ENCODE data around the gene USP38. TPM values are rescaled to one million over a fixed set of nuclear protein-coding genes. Genes with fewer than 3 reads are reported as not detected.

The USP38 gene
- total and polyA plus RNA-seq, 2 experiments from 2014 or later: 7.7 to 34.4 TPM

GRCh38 chr4:143240939-143241679 lies 56.4 kb downstream of the USP38 start:
- H4K20me1 ChIP-seq (ENCODE audit: insufficient read depth, poor library complexity, severe bottlenecking): no peaks in the 10 kb centered on the region
- TF ChIP-seq EZH2 (IDR thresholded peaks at IDR 0.05; ENCODE audit: borderline replicate concordance) (no peak), CTCF (IDR thresholded peaks at IDR 0.05; ENCODE audit: poor library complexity) (no peak), EZH2phosphoT487 (IDR thresholded peaks at IDR 0.05; ENCODE audit: low read depth, severe bottlenecking, unreplicated experiment) (no peak)
- no peaks in the 10 kb centered on the region for H3K36me3 ChIP-seq (replicated peaks; ENCODE audit: insufficient read depth, low read depth)
- 62% methylated on average over 1 of the region's 1 CpG for WGBS (ENCODE audit: low lambda C conversion rate, missing lambda C conversion rate)
- no peak overlapping the region for H3K4me3 ChIP-seq
- no peaks in the 10 kb centered on the region for H3K4me1 ChIP-seq (ENCODE audit: insufficient read depth)
- H2AFZ ChIP-seq: no peak overlapping the region
- no peaks in the 10 kb centered on the region for H3K9me3 ChIP-seq (ENCODE audit: low read depth)
- peak overlapping the region; percentile 73 for H3K27ac ChIP-seq
- no peak for DNase-seq (ENCODE audit: low spot score)
- H3K27me3 ChIP-seq: no peaks in the 10 kb centered on the region
- H3K79me2 ChIP-seq: no peaks in the 10 kb centered on the region
- H3K9me2 ChIP-seq (replicated peaks; ENCODE audit: insufficient read depth): no peaks in the 10 kb centered on the region
- H3K4me2 ChIP-seq: no peak overlapping the region

GRCh38 chr4:143241892-143242291 lies 57.2 kb downstream of the USP38 start:
- Histone ChIP-seq H3K9me2 (replicated peaks; ENCODE audit: insufficient read depth) (no peaks in the 10 kb centered on the region), H4K20me1 (ENCODE audit: insufficient read depth, poor library complexity, severe bottlenecking) (no peaks in the 10 kb centered on the region), H3K4me1 (ENCODE audit: insufficient read depth) (no peaks in the 10 kb centered on the region), H3K4me2 (no peak overlapping the region), H2AFZ (no peak overlapping the region), H3K27me3 (no peaks in the 10 kb centered on the region), H3K79me2 (no peaks in the 10 kb centered on the region), H3K4me3 (no peak overlapping the region), H3K9me3 (ENCODE audit: low read depth) (no peaks in the 10 kb centered on the region), H3K36me3 (replicated peaks; ENCODE audit: insufficient read depth, low read depth) (no peaks in the 10 kb centered on the region), H3K27ac (peak overlapping the region; percentile 73)
- peak; percentile 48 for DNase-seq (ENCODE audit: low spot score)
- 96% methylated on average over 1 of the region's 1 CpG for whole genome bisulfite sequencing (ENCODE audit: low lambda C conversion rate, missing lambda C conversion rate)
- no peak for TF ChIP-seq EZH2phosphoT487 (IDR thresholded peaks at IDR 0.05; ENCODE audit: low read depth, severe bottlenecking, unreplicated experiment)
- no peak for TF ChIP-seq CTCF (IDR thresholded peaks at IDR 0.05; ENCODE audit: poor library complexity)
- TF ChIP-seq EZH2 (IDR thresholded peaks at IDR 0.05; ENCODE audit: borderline replicate concordance): no peak

GRCh38 chr4:143243041-143243440 lies 58.3 kb downstream of the USP38 start:
- no peaks in the 10 kb centered on the region for H3K27me3 ChIP-seq
- TF ChIP-seq EZH2 (IDR thresholded peaks at IDR 0.05; ENCODE audit: borderline replicate concordance) (no peak), EZH2phosphoT487 (IDR thresholded peaks at IDR 0.05; ENCODE audit: low read depth, severe bottlenecking, unreplicated experiment) (no peak)
- no peaks in the 10 kb centered on the region for H3K36me3 ChIP-seq (replicated peaks; ENCODE audit: insufficient read depth, low read depth)
- no peaks in the 10 kb centered on the region for H3K4me1 ChIP-seq (ENCODE audit: insufficient read depth)
- no peak overlapping the region for H2AFZ ChIP-seq
- H3K9me2 ChIP-seq (replicated peaks; ENCODE audit: insufficient read depth): no peaks in the 10 kb centered on the region
- no peak overlapping the region for H3K4me2 ChIP-seq
- H3K27ac ChIP-seq: no peak overlapping the region
- H3K79me2 ChIP-seq: no peaks in the 10 kb centered on the region
- H3K9me3 ChIP-seq (ENCODE audit: low read depth): no peaks in the 10 kb centered on the region
- no peaks in the 10 kb centered on the region for H4K20me1 ChIP-seq (ENCODE audit: insufficient read depth, poor library complexity, severe bottlenecking)
- no peak for DNase-seq (ENCODE audit: low spot score)
- H3K4me3 ChIP-seq: no peak overlapping the region
- 93% methylated on average over 2 of the region's 2 CpGs for WGBS (ENCODE audit: low lambda C conversion rate, missing lambda C conversion rate)

GRCh38 chr4:143246977-143247376 lies 62.3 kb downstream of the USP38 start:
- H3K27me3 ChIP-seq: no peaks in the 10 kb centered on the region

More at GRCh38 chr4:143246977-143247376, 62.3 kb downstream of the USP38 start:
- TF ChIP-seq CTCF (IDR thresholded peaks at IDR 0.05; ENCODE audit: poor library complexity) (no peak), EZH2 (IDR thresholded peaks at IDR 0.05; ENCODE audit: borderline replicate concordance) (no peak), EZH2phosphoT487 (IDR thresholded peaks at IDR 0.05; ENCODE audit: low read depth, severe bottlenecking, unreplicated experiment) (no peak)
- no peaks in the 10 kb centered on the region for H3K9me3 ChIP-seq (ENCODE audit: low read depth)
- H3K27ac ChIP-seq: no peak overlapping the region
- H3K4me2 ChIP-seq: no peak overlapping the region
- H3K36me3 ChIP-seq (replicated peaks; ENCODE audit: insufficient read depth, low read depth): no peaks in the 10 kb centered on the region
- H4K20me1 ChIP-seq (ENCODE audit: insufficient read depth, poor library complexity, severe bottlenecking): no peaks in the 10 kb centered on the region
- 80% methylated on average over 4 of the region's 4 CpGs for WGBS (ENCODE audit: low lambda C conversion rate, missing lambda C conversion rate)
- no peaks in the 10 kb centered on the region for H3K9me2 ChIP-seq (replicated peaks; ENCODE audit: insufficient read depth)
- no peak for DNase-seq (ENCODE audit: low spot score)
- peaks cover 3% of the 10 kb centered on the region for H3K4me1 ChIP-seq (ENCODE audit: insufficient read depth)
- H2AFZ ChIP-seq: no peak overlapping the region
- no peaks in the 10 kb centered on the region for H3K79me2 ChIP-seq
- H3K4me3 ChIP-seq: no peak overlapping the region

Measured in hepatocyte (in vitro differentiated cells).